Umbilical cord (tissue), 2 donors: ENCODE measurements around the gene FCGBP. TPM values are rescaled to one million over a fixed set of nuclear protein-coding genes. Genes with fewer than 3 reads are reported as not detected.

Experiments
- DNase-seq: peaks from one replicate; pipeline ENCODE4 v3.0.0-alpha.2; 2015; ENCODE audit warnings: low spot score
- total RNA-seq: library from RNA; depleted of rRNA; stranded (reverse); fragments of >200 nt; gene quantifications from one replicate; pipeline ENCODE4 v1.2.3, GENCODE V29; 2014; ENCODE audit warnings: low replicate concordance; ENCODE audit not compliant: insufficient read depth

The FCGBP gene
- total RNA-seq, 1 donor from 2014 or later = 175 TPM

DNA sequence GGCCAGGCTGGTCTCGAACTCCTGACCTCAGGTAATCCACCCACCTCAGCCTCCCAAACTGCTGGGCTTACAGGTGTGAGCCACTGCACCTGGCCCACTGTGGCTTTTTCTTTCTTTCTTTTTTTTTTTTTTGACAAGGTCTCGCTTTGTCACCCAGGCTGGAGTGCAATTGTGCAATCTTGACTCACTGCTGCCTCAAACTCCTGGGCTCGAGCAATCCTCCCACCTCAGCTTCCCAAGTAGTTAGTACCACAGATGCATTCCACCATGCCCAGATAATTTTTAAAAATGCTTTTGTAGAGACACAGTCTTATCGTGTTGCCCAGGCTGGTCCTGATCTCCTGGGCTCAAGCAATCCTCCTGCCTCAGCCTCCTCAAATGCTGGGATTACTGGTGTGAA lies 12.1 kb upstream of the FCGBP start:
- DNase-seq = no peak

- DNase-seq = no peak
These were observed 9.2 kb upstream of the FCGBP start for GRCh38 chr19:39943586-39943985.

DNA sequence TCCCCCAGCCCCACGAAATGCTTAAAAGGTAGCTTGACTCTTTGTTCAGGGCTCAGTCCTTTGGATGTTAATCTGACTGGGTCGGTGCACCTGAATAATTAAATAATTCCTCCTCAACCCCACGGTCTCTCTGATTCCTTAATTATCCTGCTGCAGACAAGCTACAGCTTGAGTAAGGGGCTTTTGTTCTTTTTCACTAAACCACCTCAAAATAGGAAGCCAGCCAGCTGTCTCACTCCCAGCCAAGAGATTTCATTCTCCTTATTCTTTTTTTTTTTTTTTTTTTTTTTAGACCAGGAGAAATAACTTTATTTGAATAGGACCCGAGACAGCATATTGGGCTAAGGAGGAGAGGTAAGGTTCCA lies 7.9 kb upstream of the FCGBP start:
- no peak for DNase-seq

DNA sequence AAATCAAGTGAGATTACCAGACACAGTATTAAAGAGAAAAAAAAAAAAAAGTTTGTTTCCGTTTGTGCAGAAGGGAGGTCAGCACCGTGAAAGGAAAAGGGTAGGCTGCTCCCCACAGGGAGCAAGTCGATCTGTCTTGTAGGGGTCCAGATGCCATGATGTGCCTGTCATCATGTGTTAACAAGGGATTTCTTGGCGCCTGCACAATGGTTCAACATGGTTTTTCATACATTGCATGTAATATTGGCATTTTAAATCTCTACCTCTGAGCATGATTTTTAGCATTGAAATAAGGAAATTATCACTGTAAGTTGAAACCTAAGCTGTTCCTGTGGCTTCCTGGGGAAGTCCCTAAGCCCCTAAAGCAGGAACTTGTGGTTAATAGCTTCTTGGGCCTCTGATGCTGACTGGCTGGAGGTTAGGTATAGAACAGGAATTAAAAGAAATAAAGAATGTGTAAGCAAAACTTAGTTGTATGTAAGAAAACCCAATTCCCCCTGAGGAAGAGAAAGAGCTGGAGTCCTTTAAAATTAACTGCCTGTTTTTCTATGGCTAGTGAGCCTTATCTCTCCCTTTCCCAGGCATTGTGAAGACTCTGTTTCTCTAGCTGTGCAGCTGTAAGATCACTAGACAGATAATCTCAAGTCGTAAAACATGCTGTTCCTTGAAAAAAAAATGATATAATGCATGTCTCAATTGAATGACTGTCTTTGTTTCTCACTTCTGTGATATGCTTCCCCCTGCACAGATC lies 7.4 kb upstream of the FCGBP start:
- DNase-seq = peak; percentile 42

- DNase-seq = no peak
These were observed 6.7 kb upstream of the FCGBP start for GRCh38 chr19:39941151-39941550.

DNA sequence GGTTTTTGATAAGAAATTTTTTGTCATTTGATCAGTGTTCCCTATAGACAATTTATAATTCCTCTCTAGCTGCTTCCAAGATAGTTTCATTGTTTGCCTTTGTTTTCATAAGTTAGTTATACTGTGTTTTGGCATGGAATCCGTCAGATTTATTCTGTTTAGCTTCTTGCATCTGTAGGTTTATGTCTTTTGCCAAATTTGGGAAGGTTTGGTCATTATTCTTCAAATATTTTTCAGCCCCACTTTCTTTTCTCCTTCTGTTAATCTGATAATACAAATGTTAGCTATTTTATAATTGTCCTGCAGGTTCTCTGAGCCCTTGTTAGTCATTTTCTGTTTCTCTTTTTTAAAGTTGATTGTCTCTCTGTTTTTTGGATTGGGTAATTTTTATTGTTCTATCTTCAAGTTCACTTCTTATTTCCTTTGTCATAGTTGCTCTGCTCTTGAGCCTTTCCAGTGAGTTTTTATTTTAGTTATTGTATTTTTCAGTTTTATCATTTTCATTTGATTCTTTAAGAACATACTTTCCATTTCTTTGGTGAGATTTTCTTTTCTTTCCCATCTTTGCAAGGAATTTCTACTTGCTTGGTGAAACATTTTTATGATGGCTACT lies 5.9 kb upstream of the FCGBP start:
- no peak for DNase-seq

GRCh38 chr19:39939556-39939955 lies 5.1 kb upstream of the FCGBP start:
- peak; percentile 10 for DNase-seq

DNA sequence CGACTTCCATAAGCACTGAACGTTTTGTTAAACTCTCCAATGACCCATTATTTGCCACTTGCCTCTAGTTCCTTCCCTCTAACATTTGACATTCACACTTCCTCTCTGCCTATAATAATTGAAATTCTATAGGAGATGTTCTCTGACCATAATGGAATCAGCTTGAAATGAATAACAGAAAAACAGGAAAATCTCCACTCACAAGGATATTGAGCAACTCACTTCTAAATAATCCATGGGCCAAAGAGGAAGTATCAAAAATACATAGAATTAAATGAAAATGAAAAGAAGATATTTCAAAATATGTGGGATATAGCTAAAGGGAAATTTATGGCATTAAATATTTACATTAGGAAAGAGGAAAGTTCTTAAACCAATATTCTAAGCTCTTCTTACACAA lies 3.4 kb upstream of the FCGBP start:
- DNase-seq = no peak

DNA sequence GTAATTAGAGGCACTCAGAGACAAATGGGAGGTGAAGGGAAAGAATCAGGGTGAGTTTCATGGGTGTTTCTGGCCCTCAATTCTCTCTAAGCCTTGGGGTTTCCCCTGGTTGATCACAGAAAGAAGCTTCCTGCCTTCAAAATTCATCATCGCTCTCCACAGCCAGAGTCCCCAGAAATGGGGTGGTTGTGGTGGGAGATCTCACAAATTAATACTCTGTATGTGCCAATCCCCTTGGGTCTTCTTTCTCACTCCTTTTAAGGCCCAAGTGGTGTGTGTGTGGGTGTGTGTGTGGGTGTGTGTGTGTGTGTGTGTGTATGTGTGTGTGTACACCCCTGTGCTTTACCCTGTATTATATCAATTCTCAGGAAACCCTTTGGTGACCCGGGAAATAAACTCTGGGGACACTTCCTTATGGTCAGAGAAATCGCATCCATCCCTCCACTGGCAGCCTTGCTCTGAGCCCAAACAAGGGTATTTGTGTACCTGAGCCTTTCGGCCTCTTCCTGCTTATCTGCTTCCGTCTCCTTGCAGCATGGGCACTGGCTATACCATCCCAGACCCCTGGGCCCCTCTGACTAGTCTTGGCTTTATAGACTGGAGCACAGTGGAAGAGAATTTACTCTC lies 2.8 kb upstream of the FCGBP start:
- DNase-seq = no peak

- no peak for DNase-seq
These were observed 2.2 kb upstream of the FCGBP start for GRCh38 chr19:39936622-39937021.

- no peak for DNase-seq
These were observed 1.6 kb upstream of the FCGBP start for GRCh38 chr19:39936020-39936419.

DNA sequence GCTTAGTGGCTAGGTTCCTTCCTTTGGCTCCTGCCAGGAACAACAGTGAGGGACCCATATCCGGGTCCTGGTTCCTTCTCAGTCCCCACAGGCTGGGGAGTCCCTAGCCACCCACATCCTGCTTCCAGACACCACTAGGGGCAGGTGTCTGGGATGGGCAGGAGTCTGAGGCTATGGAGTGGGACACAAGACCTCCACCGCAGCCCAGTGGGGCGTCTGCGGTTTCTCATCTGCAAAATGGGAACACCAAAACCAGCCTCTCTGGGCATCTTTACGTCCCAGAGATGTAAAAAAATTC lies 879 bp upstream of the FCGBP start:
- DNase-seq = no peak

DNA sequence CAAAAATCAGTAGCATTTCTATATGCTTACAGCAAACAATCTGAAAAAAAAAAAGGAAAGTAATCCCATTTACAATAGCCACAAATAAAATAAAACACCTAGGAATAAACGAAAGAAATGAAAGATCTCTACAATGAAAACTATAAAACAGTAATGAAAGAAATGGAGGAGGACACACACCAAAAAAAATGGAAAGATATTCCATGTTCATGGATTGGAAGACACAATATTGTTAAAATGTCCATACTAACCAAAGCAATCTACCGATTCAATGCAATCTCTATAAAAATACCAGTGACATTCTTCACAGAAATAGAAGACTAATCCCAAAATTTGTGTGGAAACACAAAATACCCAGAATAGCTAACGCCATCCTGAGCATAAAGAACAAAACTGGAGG lies 4.7 kb downstream of the FCGBP start:
- no peak for DNase-seq

- no peak for DNase-seq
These were observed 6.1 kb downstream of the FCGBP start for GRCh38 chr19:39928357-39928725.

GRCh38 chr19:39927524-39928356 lies 6.7 kb downstream of the FCGBP start:
- DNase-seq = no peak

- DNase-seq = no peak
These were observed 7.4 kb downstream of the FCGBP start for GRCh38 chr19:39927076-39927475.

GRCh38 chr19:39926170-39926760 lies 8.2 kb downstream of the FCGBP start:
- DNase-seq = no peak

GRCh38 chr19:39924952-39925351 lies 9.5 kb downstream of the FCGBP start:
- DNase-seq = no peak

- no peak for DNase-seq
These were observed 10.0 kb downstream of the FCGBP start for GRCh38 chr19:39924389-39924788.

DNA sequence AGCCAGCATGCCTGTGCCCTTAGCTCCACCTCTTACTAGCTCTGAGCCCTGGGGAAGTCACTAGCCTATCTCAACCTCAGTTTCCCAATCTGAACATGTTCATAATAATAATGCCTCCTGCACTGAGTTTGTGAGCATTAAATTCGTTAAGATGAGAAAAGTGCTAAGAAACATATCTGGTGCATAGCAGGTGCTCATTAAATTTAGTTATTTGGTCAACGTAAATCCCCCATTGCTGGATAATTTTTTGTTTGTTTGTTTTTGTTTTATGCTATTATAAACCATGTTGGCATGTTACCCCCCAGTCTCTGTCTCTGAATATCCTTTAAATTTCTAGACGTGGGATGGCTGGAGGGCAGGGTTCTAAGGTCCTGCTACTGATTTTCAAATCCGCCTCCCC lies 10.6 kb downstream of the FCGBP start:
- no peak for DNase-seq

DNA sequence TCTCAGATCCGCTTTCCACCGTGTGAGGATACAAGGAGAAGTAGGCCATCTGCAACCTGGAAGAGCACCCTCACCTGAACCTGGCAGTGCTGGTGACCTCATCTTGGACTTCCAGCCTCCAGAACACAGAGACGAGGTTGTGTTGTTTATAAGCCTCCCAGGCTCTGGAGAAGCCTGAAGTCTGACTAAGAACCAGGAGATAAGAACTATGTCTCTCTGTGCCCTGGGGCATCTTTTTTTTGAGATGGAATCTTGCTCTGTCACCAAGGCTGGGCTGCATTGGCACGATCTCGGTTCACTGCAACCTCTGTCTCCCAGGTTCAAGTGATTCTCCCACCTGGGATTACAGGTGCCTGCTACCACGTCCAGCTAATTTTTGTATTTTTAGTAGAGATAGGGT lies 14.5 kb downstream of the FCGBP start:
- DNase-seq = no peak

GRCh38 chr19:39918183-39918651 lies 16.2 kb downstream of the FCGBP start:
- DNase-seq = no peak
